Urinary bladder (tissue), 4 donors: ENCODE measurements around the gene BLVRA. TPM values are rescaled to one million over a fixed set of nuclear protein-coding genes. Genes with fewer than 3 reads are reported as not detected.
"Not testable (repeated sequence)": the region's sequence is repeated elsewhere in the genome, so short reads cannot be mapped to it uniquely, and the experiment has no call there.

ENCODE experiments used
- DNase-seq: peaks from one replicate; pipeline ENCODE4 v3.0.0-alpha.2; 2015; ENCODE audit errors: extremely low spot score
- H3K27ac ChIP-seq: one replicate; pipeline ENCODE4 v1.5.1; 2013; ENCODE audit warnings: low read depth, mild to moderate bottlenecking, moderate library complexity
- H3K36me3 ChIP-seq: one replicate; pipeline ENCODE4 v1.6.1; 2013; ENCODE audit warnings: mild to moderate bottlenecking, moderate library complexity; ENCODE audit not compliant: insufficient read depth
- H3K4me1 ChIP-seq: one replicate; pipeline ENCODE4 v1.6.1; 2013; ENCODE audit warnings: mild to moderate bottlenecking, moderate library complexity; ENCODE audit not compliant: insufficient read depth
- H3K4me3 ChIP-seq: one replicate; pipeline ENCODE4 v1.5.1; 2013; ENCODE audit warnings: low read depth, low read length
- whole genome bisulfite sequencing: extraction: QIAGEN DNeasy Blood & Tissue Kit; methylation state at CpG from one replicate; pipeline ENCODE4 v1.1.7; 2013; 5-methylcytosine and 5-hydroxymethylcytosine counted together
- polyA plus RNA-seq: library from polyadenylated mRNA; stranded (reverse); fragments of 200-250 nt; gene quantifications from one replicate; pipeline ENCODE4 v1.2.3, GENCODE V29; 2013
- total RNA-seq: library from RNA; depleted of rRNA; stranded (reverse); fragments of >200 nt; gene quantifications from one replicate; pipeline ENCODE4 v1.2.3, GENCODE V29; 2014
- donor health status: healthy with polysubstance abuse.
- donor health status: healthy.

The BLVRA gene
- total and polyA plus RNA-seq, 2 donors, result 16.2 to 60.2 TPM

DNA sequence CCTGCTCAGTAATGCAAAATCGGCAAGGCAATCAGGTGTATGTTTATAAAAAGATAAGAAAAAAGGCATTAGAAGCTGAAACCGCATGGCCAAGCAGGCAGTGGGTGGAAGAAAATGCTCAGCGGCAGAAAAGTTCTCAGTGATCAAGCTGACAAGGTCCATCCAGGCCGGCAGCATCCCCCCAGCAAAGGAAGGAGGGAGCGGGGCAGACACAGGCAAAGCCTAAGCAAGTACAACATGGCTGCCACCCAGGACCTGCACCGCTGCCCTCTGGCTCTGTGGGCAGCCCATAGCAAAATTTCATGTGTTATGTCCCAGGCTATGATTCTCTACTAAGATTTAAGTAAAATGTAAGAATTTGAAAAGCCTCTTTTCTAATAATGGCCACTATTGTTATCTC lies 65.5 kb downstream of the BLVRA start:
- no peaks in the 10 kb centered on the region for H3K36me3 ChIP-seq
- WGBS, result 76% methylated on average over 6 of the region's 6 CpGs
- no peaks in the 10 kb centered on the region for H3K4me1 ChIP-seq
- no peak for DNase-seq
- no peak overlapping the region for H3K4me3 ChIP-seq
- no peak overlapping the region for H3K27ac ChIP-seq

DNA sequence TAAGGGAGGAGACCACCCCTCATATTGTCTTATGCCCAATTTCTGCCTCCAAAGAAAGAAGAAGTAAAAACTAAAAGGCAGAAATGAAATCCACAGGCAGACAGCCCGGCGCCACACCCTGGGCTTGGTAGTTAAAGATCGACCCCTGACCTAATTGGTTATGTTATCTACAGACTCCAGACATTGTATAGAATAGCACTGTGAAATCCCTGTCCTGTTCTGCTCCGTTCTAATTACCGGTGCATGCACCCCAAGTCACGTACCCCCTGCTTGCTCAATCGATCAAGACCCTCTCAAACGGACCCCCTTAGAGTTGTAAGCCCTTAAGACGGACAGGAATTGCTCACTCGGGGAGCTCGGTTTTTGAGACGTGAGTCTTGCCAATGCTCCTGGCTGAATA lies 66.0 kb downstream of the BLVRA start:
- H3K36me3 ChIP-seq, H3K4me1 ChIP-seq, H3K4me3 ChIP-seq, DNase-seq, H3K27ac ChIP-seq: not testable (repeated sequence)
- WGBS, result 50% methylated on average over 12 of the region's 12 CpGs

DNA sequence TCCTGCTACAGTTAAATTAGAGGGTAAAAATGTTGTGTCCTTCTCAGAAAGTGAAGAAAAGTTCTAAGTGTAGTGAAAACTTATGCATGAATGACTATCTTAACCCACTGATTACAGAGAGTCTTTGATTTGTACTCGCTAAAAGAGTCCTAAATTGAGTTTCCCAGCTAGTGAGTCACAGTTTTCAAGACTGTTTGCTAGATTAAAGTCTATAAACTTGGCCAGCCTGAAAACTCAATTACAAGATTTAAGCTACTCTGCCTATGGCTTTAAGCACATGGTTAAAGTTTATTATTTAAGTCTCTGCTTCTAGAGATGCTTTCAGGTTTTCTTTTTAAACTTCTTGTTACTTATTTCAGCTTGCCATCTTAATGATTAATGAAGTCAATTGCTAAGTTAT lies 66.5 kb downstream of the BLVRA start:
- Histone ChIP-seq H3K4me1 (no peaks in the 10 kb centered on the region), H3K36me3 (no peaks in the 10 kb centered on the region), H3K27ac (no peak overlapping the region), H3K4me3 (no peak overlapping the region)
- WGBS, result 21% methylated on average over 1 of the region's 1 CpG
- no peak for DNase-seq

- Histone ChIP-seq H3K4me3 (no peak overlapping the region), H3K36me3 (no peaks in the 10 kb centered on the region), H3K27ac (no peak overlapping the region), H3K4me1 (no peaks in the 10 kb centered on the region)
- DNase-seq, result no peak
- WGBS, result 48% methylated on average over 5 of the region's 5 CpGs
These were observed 66.9 kb downstream of the BLVRA start for GRCh38 chr7:43825391-43825808.

GRCh38 chr7:43830917-43831316 lies 72.4 kb downstream of the BLVRA start:
- not testable (repeated sequence) for DNase-seq, H3K27ac ChIP-seq, H3K4me1 ChIP-seq, H3K36me3 ChIP-seq, H3K4me3 ChIP-seq

DNA sequence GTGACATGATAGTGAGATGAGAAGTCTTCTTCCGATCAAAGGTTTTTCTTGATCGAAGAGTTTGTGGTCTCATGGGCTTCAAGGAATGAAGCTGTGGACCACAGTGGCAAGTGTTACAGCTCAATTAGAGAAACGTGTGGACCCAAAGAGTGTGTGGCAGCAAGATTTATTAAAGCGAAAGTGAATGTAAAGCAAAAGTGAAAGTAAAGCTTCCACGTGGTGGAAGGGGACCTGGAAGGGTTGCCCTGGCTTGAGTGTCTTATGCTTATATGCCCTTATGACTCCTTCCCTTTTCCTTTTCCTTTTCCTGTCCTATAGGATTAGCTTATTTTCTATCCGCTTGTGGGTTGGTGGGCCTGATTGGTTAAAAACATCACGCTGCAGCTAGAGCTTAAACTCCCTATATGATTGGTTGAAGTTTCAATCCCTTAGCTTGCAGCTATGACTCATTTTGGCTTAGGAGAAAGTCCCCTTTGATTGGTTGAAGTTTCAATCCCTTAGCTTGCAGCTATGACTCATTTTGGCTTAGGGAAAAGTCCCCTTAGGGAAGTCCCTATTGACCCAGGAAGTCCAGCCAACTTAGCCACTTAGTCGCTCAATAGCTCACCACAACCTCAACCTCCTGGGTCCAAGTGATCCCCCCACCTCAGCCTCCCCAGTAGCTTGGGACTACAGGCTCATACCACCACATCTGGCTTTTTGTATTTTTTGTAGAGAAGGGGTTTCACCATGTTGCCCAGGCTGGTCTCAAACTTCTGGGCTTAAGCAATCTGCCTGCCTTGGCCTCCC lies 76.2 kb downstream of the BLVRA start:
- no peak overlapping the region for H3K4me3 ChIP-seq
- no peak for DNase-seq
- 78% methylated on average over 8 of the region's 8 CpGs for WGBS
- no peaks in the 10 kb centered on the region for H3K4me1 ChIP-seq
- H3K27ac ChIP-seq, result no peak overlapping the region
- no peaks in the 10 kb centered on the region for H3K36me3 ChIP-seq

DNA sequence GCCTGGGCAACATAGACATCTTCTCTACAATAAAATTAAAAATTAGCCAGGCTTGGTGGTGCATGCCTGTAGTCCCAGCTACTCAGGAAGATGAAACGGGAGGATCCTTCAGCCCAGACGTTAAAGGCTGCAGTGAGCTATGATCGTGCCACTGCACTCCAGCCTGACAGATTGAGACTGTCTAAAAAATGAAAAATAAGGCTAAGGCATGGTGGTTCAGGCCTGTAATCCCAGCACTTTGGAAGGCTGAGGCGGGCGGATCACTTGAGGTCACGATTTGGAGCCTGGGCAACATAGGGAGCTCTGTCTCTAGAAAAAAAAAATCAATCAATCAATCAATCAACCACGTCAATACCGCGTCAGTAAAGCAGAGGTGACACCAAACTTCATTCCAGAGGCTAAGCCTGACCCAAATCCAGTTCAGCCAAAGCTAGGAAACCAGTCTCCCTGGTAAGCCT lies 79.8 kb downstream of the BLVRA start:
- Histone ChIP-seq H3K4me1 (no peaks in the 10 kb centered on the region), H3K36me3 (no peaks in the 10 kb centered on the region), H3K4me3 (no peak overlapping the region), H3K27ac (no peak overlapping the region)
- DNase-seq, result no peak
- WGBS, result 85% methylated on average over 9 of the region's 9 CpGs

- no peak overlapping the region for H3K4me3 ChIP-seq
- no peak for DNase-seq
- no peaks in the 10 kb centered on the region for H3K36me3 ChIP-seq
- 90% methylated on average over 4 of the region's 4 CpGs for WGBS
- no peaks in the 10 kb centered on the region for H3K4me1 ChIP-seq
- no peak overlapping the region for H3K27ac ChIP-seq
These were observed 84.8 kb downstream of the BLVRA start for GRCh38 chr7:43843296-43843695.

DNA sequence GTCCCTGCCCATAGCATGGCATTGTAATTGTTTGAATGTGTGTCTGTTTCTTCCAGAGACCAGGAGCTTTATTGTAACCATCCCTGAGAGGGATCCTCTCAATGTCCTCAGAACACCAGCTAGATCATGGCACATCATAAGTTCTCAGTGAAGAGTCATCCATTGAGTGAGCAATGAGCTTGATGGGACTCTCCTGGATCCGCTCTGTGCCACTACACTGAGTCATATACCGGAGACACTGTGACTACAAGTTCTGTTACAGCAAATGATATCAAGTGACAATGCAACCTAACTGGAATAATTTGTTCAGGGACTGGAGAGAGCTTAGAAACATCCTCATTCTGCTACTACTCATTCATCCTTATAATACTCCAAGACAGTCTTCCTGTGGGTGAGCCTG lies 85.8 kb downstream of the BLVRA start:
- Histone ChIP-seq H3K4me3 (no peak overlapping the region), H3K4me1 (no peaks in the 10 kb centered on the region), H3K36me3 (no peaks in the 10 kb centered on the region), H3K27ac (no peak overlapping the region)
- WGBS, result 93% methylated on average over 2 of the region's 2 CpGs
- DNase-seq, result no peak

- Histone ChIP-seq H3K4me1 (no peaks in the 10 kb centered on the region), H3K27ac (no peak overlapping the region), H3K36me3 (no peaks in the 10 kb centered on the region), H3K4me3 (no peak overlapping the region)
- DNase-seq, result no peak
- WGBS, result 80% methylated on average over 2 of the region's 2 CpGs
These were observed 86.2 kb downstream of the BLVRA start for GRCh38 chr7:43844662-43845061.

DNA sequence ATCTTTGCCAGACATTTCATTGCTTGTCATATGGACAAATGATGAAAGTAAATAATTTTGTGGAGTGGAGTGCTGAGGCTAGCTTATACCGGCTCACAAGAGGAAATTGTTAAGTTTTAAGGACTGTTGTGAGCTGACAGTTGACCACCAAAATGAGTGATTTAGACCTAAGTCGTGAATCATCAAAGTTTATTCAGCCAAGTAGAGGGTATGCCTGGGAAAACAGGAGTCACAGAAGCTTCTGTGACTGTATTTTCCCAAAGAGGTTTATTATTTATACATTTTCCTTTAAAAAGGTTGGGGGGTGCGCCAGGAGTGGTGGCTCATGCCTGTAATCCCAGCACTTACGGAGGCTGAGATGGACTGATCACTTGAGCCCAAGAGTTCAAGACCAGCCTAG lies 89.0 kb downstream of the BLVRA start:
- Histone ChIP-seq H3K4me3 (no peak overlapping the region), H3K27ac (no peak overlapping the region), H3K36me3 (no peaks in the 10 kb centered on the region), H3K4me1 (no peaks in the 10 kb centered on the region)
- no peak for DNase-seq
- WGBS, result 45% methylated on average over 4 of the region's 4 CpGs

DNA sequence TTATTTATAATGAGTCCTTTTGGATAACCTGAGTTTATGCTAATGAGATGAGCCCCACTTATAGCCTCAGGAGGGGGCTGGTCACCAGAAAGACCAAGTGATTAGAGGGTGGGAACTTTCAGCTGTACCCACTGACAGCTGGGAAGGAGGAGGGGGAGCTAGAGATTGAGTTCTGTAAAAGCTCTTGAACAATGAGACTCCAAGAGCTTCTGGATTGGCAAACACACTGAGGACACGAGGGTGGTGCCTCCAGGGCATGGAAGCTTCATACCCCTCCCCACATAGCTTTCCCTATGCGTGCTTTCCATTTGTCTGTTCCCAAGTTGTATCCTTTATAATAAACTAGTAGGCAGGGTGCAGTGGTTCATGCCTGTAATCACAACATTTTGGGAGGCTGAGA lies 90.6 kb downstream of the BLVRA start:
- Histone ChIP-seq H3K4me3 (no peak overlapping the region), H3K36me3 (no peaks in the 10 kb centered on the region), H3K4me1 (no peaks in the 10 kb centered on the region), H3K27ac (no peak overlapping the region)
- WGBS, result 59% methylated on average over 2 of the region's 2 CpGs
- no peak for DNase-seq

- no peak for DNase-seq
- Histone ChIP-seq H3K4me3 (no peak overlapping the region), H3K27ac (no peak overlapping the region), H3K4me1 (no peaks in the 10 kb centered on the region), H3K36me3 (no peaks in the 10 kb centered on the region)
- WGBS, result 92% methylated on average over 5 of the region's 5 CpGs
These were observed 92.1 kb downstream of the BLVRA start for GRCh38 chr7:43850348-43851116.

DNA sequence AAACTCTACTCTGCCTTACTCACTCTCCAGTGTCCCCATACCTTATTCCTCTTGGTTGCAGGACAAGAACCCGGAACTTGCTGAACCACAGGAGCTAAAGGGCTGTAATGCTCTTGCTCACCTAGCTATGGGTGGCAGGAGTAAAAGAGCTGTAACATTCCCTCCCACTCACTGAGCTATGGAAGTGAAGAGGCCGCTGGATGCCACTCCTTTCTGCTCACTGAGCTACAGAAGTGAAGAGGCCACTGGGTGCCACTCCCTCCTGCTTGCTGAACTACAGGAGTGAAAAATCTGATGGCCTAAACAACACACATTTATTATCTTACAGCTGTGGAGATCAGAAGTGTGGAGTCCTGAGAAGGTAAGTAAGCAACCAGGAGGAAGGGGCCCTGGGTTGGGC lies 93.3 kb downstream of the BLVRA start:
- no peaks in the 10 kb centered on the region for H3K36me3 ChIP-seq
- H3K4me1 ChIP-seq, result no peaks in the 10 kb centered on the region
- DNase-seq, result no peak
- no peak overlapping the region for H3K4me3 ChIP-seq
- no peak overlapping the region for H3K27ac ChIP-seq
- WGBS, result 83% methylated on average over 2 of the region's 2 CpGs
